Endothelial cell of umbilical vein (primary cell): ENCODE data around the gene RECQL5. TPM values are rescaled to one million over a fixed set of nuclear protein-coding genes. Genes with fewer than 3 reads are reported as not detected.

Experiments used
- BruUV-seq: library from RNA; stranded (reverse); fragments of 400-500 nt; replicated peaks from 2 replicates; lab custom pipeline; 2021; lab: Mats Ljungman, UMichigan
- CTCF ChIA-PET: fragments of 300-600, 350-600 bp; sonication (Branson Sonifier 250); formaldehyde crosslinking; loops from one replicate; lab custom pipeline; 2021; ENCODE audit warnings: antibody characterized with exemption, inconsistent platforms; lab: Charles Lee
- POLR2A ChIA-PET: fragments of 300-600, 350-600 bp; sonication (Branson Sonifier 250); formaldehyde crosslinking; loops from one replicate; lab custom pipeline; 2021; ENCODE audit warnings: antibody characterized with exemption, inconsistent platforms; lab: Charles Lee
- DNase-seq: peaks from one replicate; pipeline ENCODE4 v3.0.0-alpha.2; 2011; ENCODE audit warnings: low read depth, low spot score
- FAIRE-seq: peaks from 2 replicates; lab custom pipeline; 2011; peaks lifted over from hg19 to GRCh38; lab: Jason Lieb, UNC
- H2AFZ ChIP-seq: 2 replicates; pipeline ENCODE4 v1.6.0; 2012; ENCODE audit warnings: low read depth, low read length, control low read depth, inconsistent platforms
- H3K27ac ChIP-seq: 2 replicates; pipeline ENCODE4 v1.5.1; 2011; ENCODE audit warnings: low read depth, mild to moderate bottlenecking, control low read depth, low read length, moderate library complexity; ENCODE audit not compliant: insufficient read depth
- H3K27me3 ChIP-seq, 2 experiments: 2 replicates each; pipeline versions ENCODE4 v1.6.0 to v1.6.1; 2011; ENCODE audit warnings: low read length in 2 of 2, mixed read lengths in 1 of 2; ENCODE audit not compliant: control insufficient read depth in 2 of 2, insufficient read depth in 2 of 2
- H3K36me3 ChIP-seq, 2 experiments: 2 replicates in 1 of 2; 3 replicates in 1 of 2; pipeline ENCODE4 v1.5.1; 2011; ENCODE audit warnings: low read length in 2 of 2, mild to moderate bottlenecking in 1 of 2, moderate library complexity in 1 of 2; ENCODE audit not compliant: control insufficient read depth in 2 of 2, insufficient read depth in 2 of 2; ENCODE audit errors: extremely low read depth in 1 of 2
- H3K4me1 ChIP-seq: 3 replicates; pipeline ENCODE4 v1.5.1; 2011; ENCODE audit warnings: mild to moderate bottlenecking, low read length; ENCODE audit not compliant: control insufficient read depth, insufficient read depth; ENCODE audit errors: extremely low read depth
- H3K4me2 ChIP-seq: 2 replicates; pipeline ENCODE4 v1.6.1; 2011; ENCODE audit warnings: low read length, control low read depth, mixed read lengths; ENCODE audit not compliant: insufficient read depth
- H3K4me3 ChIP-seq, 3 experiments: fragments of 200-600 bp in 1 of 3; sonication (generic), shearing (Covaris generic) in 1 of 3; replicated peaks in 1 of 3; 2 replicates each; pipeline ENCODE4 v1.5.1; 2011 to 2016; ENCODE audit warnings: control low read depth in 3 of 3, low read length in 3 of 3, mild to moderate bottlenecking in 2 of 3, inconsistent platforms in 1 of 3, low read depth in 1 of 3, moderate library complexity in 1 of 3; ENCODE audit not compliant: insufficient read depth in 1 of 3
- H3K79me2 ChIP-seq: 2 replicates; pipeline ENCODE4 v1.6.0; 2012; ENCODE audit warnings: low read length, inconsistent platforms; ENCODE audit not compliant: control insufficient read depth, insufficient read depth
- H3K9ac ChIP-seq: replicated peaks from 2 replicates; pipeline ENCODE3; 2011; ENCODE audit warnings: low read length, control low read depth; ENCODE audit not compliant: insufficient read depth; ENCODE audit errors: extremely low read depth
- H3K9me1 ChIP-seq: replicated peaks from 3 replicates; pipeline ENCODE4 v1.6.0; 2011; ENCODE audit warnings: mild to moderate bottlenecking, low read length; ENCODE audit not compliant: control insufficient read depth, insufficient read depth; ENCODE audit errors: extremely low read depth
- H3K9me3 ChIP-seq: replicated peaks from 2 replicates; pipeline ENCODE4 v1.5.1; 2012; ENCODE audit warnings: low read length, inconsistent platforms; ENCODE audit not compliant: control insufficient read depth, insufficient read depth
- H4K20me1 ChIP-seq: replicated peaks from 2 replicates; pipeline ENCODE3; 2011; ENCODE audit warnings: mild to moderate bottlenecking, low read length; ENCODE audit not compliant: control insufficient read depth, insufficient read depth; ENCODE audit errors: extremely low read depth
- CTCF ChIP-seq, 2 donors: IDR thresholded peaks; 1 replicate in 1 of 2; 2 replicates in 1 of 2; pipeline ENCODE4 v1.5.1; 2011; ENCODE audit warnings: low read length in 2 of 2, mild to moderate bottlenecking in 2 of 2, moderate library complexity in 2 of 2, control low read depth in 1 of 2, inconsistent platforms in 1 of 2, low read depth in 1 of 2; ENCODE audit not compliant: insufficient read depth in 1 of 2; ENCODE audit errors: extremely low read depth in 1 of 2
- EZH2 ChIP-seq: IDR thresholded peaks from 2 replicates; pipeline ENCODE4 v1.6.1; 2012; ENCODE audit warnings: borderline replicate concordance, low read depth, mild to moderate bottlenecking, moderate library complexity, low read length, inconsistent platforms; ENCODE audit not compliant: severe bottlenecking
- FOS ChIP-seq: IDR thresholded peaks from 2 replicates; pipeline ENCODE4 v1.6.1; 2011; ENCODE audit warnings: mild to moderate bottlenecking, low read length, moderate library complexity, borderline replicate concordance; ENCODE audit not compliant: insufficient read depth
- GATA2 ChIP-seq: IDR thresholded peaks from 2 replicates; pipeline ENCODE4 v1.7.0; 2011; ENCODE audit warnings: low read depth, mild to moderate bottlenecking, moderate library complexity, mixed read lengths, low read length; ENCODE audit not compliant: insufficient read length, insufficient read depth
- JUN ChIP-seq: IDR thresholded peaks from 2 replicates; pipeline ENCODE4 v1.6.1; 2011; ENCODE audit warnings: borderline replicate concordance, low read depth; ENCODE audit not compliant: insufficient read length, insufficient read depth
- MAX ChIP-seq: IDR thresholded peaks from 2 replicates; pipeline ENCODE4 v1.6.1; 2011; ENCODE audit not compliant: insufficient read depth, insufficient read length
- MYC ChIP-seq: IDR thresholded peaks from one replicate; pipeline ENCODE4 v1.6.1; 2011; ENCODE audit warnings: mild to moderate bottlenecking, low read depth, low read length
- POLR2A ChIP-seq: IDR thresholded peaks from 2 replicates; pipeline ENCODE4 v1.6.1; 2012; ENCODE audit warnings: low read depth, mild to moderate bottlenecking, control low read depth, low read length
- POLR2AphosphoS5 ChIP-seq: IDR thresholded peaks from 2 replicates; pipeline ENCODE4 v1.6.1; 2012; ENCODE audit warnings: low read depth, mild to moderate bottlenecking, control low read depth, low read length, moderate library complexity; ENCODE audit not compliant: insufficient read depth
- dilution Hi-C: fragments of 300-500 bp; cut with MboI; formaldehyde crosslinking; loops from one replicate; pipeline ENCODE4 v1.15.0; 2019; ENCODE audit warnings: low sequenced_read_pairs; ENCODE audit not compliant: extremely low pct_ligation_motif_present
- intact Hi-C: fragments of 100-400 bp; cut with micrococcal nuclease; formaldehyde crosslinking; loops from one replicate; pipeline ENCODE4 v1.10.0; 2022
- polyA plus RNA-seq, 4 experiments: library from polyadenylated mRNA; depleted of rRNA in 3 of 4; stranded (reverse) in 3 of 4; unstranded in 1 of 4; fragments of >200 nt; gene quantifications; 2 replicates each; pipeline versions ENCODE4 v1.2.1 to v1.2.3, GENCODE V29; 2011 to 2012; ENCODE audit warnings: missing spikeins in 1 of 4
- total RNA-seq: library from RNA; stranded (reverse); gene quantifications from 2 replicates; pipeline ENCODE4 v1.2.3, GENCODE V29; 2021

Gene RECQL5
- total and polyA plus RNA-seq, 2 donors (not counting 3 experiments of a cell fraction or from before 2014, with no cell fraction given): 21.3 to 30.7 TPM

GRCh38 chr17:75624714-75625345, 42.1 kb downstream of the RECQL5 start:
- ChIA-PET POLR2A (no interaction called here), CTCF (interaction anchor here (0.6 to 16.3 kb wide), 12 partner anchors 8 to 129 kb away, joined by 3 to 625 read pairs (median 4); partner anchors contain the start of gene SMIM5)
- no peak for FAIRE-seq
- intact Hi-C loops: no loop called here
- H3K27me3 ChIP-seq: no peaks in the 10 kb centered on the region
- no peak overlapping the region for H2AFZ ChIP-seq
- no peaks in the 10 kb centered on the region for H3K79me2 ChIP-seq
- no peak overlapping the region for H3K27ac ChIP-seq
- H3K4me2 ChIP-seq: no peak overlapping the region
- no peak overlapping the region for H3K9ac ChIP-seq
- dilution Hi-C loops: no loop called here
- no peaks in the 10 kb centered on the region for H3K4me1 ChIP-seq
- no TSS peak for BruUV-seq
- H4K20me1 ChIP-seq: no peaks in the 10 kb centered on the region
- TF ChIP-seq POLR2AphosphoS5: no peak
- no peak for TF ChIP-seq POLR2A
- no peak for TF ChIP-seq MAX
- no peak for TF ChIP-seq GATA2
- no peak for TF ChIP-seq JUN
- TF ChIP-seq FOS: no peak
- TF ChIP-seq MYC: no peak
- TF ChIP-seq CTCF (IDR thresholded peaks at IDR 0.05; ENCODE audit: extremely low read depth in 1 of 2, insufficient read depth in 1 of 2, low read depth in 1 of 2, low read length in 2 of 2): no peak
- TF ChIP-seq EZH2: no peak
- no peaks in the 10 kb centered on the region for H3K9me3 ChIP-seq
- H3K9me1 ChIP-seq: no peaks in the 10 kb centered on the region
- no peaks in the 10 kb centered on the region for H3K36me3 ChIP-seq
- DNase-seq: no peak
- no peak overlapping the region for H3K4me3 ChIP-seq
